ENCODE measurements around the gene RIOX2. TPM values are rescaled to one million over a fixed set of nuclear protein-coding genes. Genes with fewer than 3 reads are reported as not detected.

Gene RIOX2
- total RNA-seq, 4 donors from 2014 or later, result 61.6 to 109 (median 89.9) TPM

- Histone ChIP-seq H3K27ac (peak overlapping the region in 2 of 3 donors; percentile 94 to 97), H3K4me1 (peaks cover 14 to 36% of the 10 kb centered on the region in 2 donors), H3K36me3 (no peaks in the 10 kb centered on the region), H3K4me3 (replicated peaks in 1 of 3) (no peak overlapping the region), H3K27me3 (no peaks in the 10 kb centered on the region), H3K9me3 (no peaks in the 10 kb centered on the region)
- intact Hi-C loops (cut with DNase I), result loop anchor here (5.0 kb wide), 1 partner anchor 151 kb away; the partner anchor contains the start of gene CRYBG3
- TF ChIP-seq POLR2A (IDR thresholded peaks at IDR 0.05) (no peak), CTCF (IDR thresholded peaks at IDR 0.05) (no peak)
- DNase-seq, result no peak
- 95 to 97% methylated on average over 9 of the region's 9 CpGs for WGBS, 2 donors
Observed at GRCh38 chr3:97972976-97973375, 745 bp upstream of the RIOX2 start.

DNA sequence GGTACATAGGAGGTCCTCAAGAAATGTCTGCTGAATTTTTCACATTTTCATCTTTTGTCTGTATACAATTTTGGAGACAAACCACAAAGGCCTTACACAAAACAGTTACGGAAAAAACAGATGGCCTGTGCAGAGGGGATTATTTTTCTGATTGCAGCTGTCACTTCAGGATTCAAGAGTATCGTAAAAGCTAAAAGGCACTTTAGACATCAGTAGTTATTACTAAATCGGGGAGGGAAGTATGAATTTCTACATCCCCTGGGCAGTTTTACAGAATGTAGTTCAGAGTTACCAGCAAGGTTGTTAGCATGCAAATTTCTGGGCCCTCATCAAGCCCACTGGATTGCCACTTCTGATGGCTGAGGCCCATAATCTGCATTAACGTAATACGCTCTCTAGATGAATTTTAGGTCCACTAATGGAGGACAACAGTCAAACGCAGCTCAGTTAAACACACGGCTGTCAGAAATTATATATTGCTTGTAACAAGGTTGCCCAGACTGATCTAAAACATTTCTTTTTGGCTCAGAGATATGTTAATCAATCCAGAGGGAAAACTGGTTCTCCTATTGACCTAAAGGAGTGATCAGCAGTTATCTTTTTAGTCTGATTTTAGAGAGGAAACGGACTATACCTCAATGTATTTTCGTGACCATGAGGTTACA lies 1.1 kb downstream of the RIOX2 start:
- no peak for DNase-seq
- Histone ChIP-seq H3K36me3 (no peaks in the 10 kb centered on the region), H3K27ac (peak overlapping the region; percentile 76 to 97 (median 94)), H3K4me3 (replicated peaks in 1 of 3) (peak overlapping the region in 2 of 3 donors; percentile 46 to 79), H3K9me3 (no peaks in the 10 kb centered on the region), H3K27me3 (no peaks in the 10 kb centered on the region), H3K4me1 (peaks cover 31 to 54% of the 10 kb centered on the region in 2 donors)
- no peak for TF ChIP-seq POLR2A (IDR thresholded peaks at IDR 0.05)
- no peak for TF ChIP-seq CTCF (IDR thresholded peaks at IDR 0.05)
- WGBS, 2 donors, result 74 to 84% methylated on average over 9 of the region's 9 CpGs
- intact Hi-C loops (cut with DNase I), result loop anchor here (5.0 kb wide), 1 partner anchor 149 kb away; the partner anchor contains the start of gene CRYBG3

- Histone ChIP-seq H3K9me3 (no peaks in the 10 kb centered on the region), H3K27me3 (no peaks in the 10 kb centered on the region), H3K4me1 (peaks cover 35 to 56% of the 10 kb centered on the region in 2 donors), H3K4me3 (replicated peaks in 1 of 3) (no peak overlapping the region), H3K27ac (peak overlapping the region; percentile 26 to 97 (median 94)), H3K36me3 (no peaks in the 10 kb centered on the region)
- no peak for TF ChIP-seq CTCF (IDR thresholded peaks at IDR 0.05)
- 82 to 86% methylated on average over 1 of the region's 1 CpG for WGBS, 2 donors
- DNase-seq, result no peak
- intact Hi-C loops (cut with DNase I), result loop anchor here (5.0 kb wide), 1 partner anchor 148 kb away; the partner anchor contains the start of gene CRYBG3
Observed at GRCh38 chr3:97970156-97970555, 2.1 kb downstream of the RIOX2 start.

GRCh38 chr3:97969541-97969940 lies 2.7 kb downstream of the RIOX2 start:
- DNase-seq, result peak in 1 of 2 donors; percentile 30
- intact Hi-C loops (cut with DNase I), result no loop called here
- TF ChIP-seq CTCF (IDR thresholded peaks at IDR 0.05), result no peak
- TF ChIP-seq POLR2A (IDR thresholded peaks at IDR 0.05), result no peak
- Histone ChIP-seq H3K36me3 (no peaks in the 10 kb centered on the region), H3K27me3 (no peaks in the 10 kb centered on the region), H3K4me1 (peaks cover 35 to 56% of the 10 kb centered on the region in 2 donors), H3K27ac (peak overlapping the region; percentile 26 to 97 (median 94)), H3K4me3 (replicated peaks in 1 of 3) (no peak overlapping the region), H3K9me3 (no peaks in the 10 kb centered on the region)
- 70 to 81% methylated on average over 5 of the region's 5 CpGs for WGBS, 2 donors

DNA sequence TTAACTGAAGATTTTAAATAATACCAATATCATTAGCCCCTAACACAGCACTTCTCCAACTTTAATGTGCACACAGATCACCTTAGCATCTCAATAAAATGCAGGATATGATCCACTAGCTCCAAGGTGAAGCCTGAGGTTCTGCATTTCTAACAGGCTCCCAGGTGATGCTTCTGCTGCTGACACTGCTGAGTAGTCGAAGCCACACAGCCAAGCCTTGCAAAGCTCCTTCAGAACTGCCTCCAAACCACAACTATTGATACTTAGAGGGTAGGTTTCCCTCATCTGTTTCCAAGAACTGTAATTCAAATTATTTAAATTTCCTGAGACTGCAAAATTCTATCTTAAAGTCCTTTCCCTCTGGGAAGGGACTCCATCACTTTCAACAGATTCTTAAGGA lies 3.9 kb downstream of the RIOX2 start:
- WGBS, 2 donors, result 97 to 100% methylated on average over 1 of the region's 1 CpG
- peaks cover 40 to 66% of the 10 kb centered on the region in 2 donors for H3K4me1 ChIP-seq

More for the DNA sequence above, 3.9 kb downstream of the RIOX2 start:
- Histone ChIP-seq H3K4me3 (replicated peaks in 1 of 3) (no peak overlapping the region), H3K27ac (peak overlapping the region; percentile 68 to 97 (median 71)), H3K27me3 (no peaks in the 10 kb centered on the region), H3K9me3 (no peaks in the 10 kb centered on the region), H3K36me3 (no peaks in the 10 kb centered on the region)
- TF ChIP-seq POLR2A (IDR thresholded peaks at IDR 0.05), result no peak
- no peak for TF ChIP-seq CTCF (IDR thresholded peaks at IDR 0.05)
- intact Hi-C loops (cut with DNase I), result no loop called here
- DNase-seq, result no peak
